ENCODE measurements around the gene CXCL8.

DNA sequence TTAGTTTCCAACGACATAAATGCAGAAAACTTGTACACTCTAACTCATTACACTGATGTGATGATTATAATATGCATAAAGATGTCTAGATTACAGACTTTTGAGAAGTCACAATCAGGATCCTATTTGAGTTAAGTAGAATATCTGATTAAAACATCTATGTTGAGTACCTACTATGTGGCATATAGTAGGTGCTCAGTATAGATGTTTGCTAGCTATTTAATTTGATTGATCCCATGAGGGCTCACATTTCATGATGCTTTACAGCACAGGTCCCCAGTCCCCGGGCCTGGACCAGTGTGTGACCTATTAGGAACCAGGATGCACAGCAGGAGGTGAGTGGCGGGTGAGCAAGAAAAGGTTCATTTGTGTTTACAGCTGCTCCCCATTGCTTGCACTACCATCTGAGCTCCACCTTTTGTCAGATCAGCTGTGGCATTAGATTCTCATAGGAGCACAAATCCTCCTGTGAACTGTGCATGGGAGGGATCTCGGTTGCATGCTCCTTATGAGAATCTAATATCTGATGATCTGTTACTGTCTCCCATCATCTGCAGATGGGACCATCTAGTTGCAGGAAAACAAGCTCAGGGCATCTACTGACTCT lies 33.0 kb upstream of the CXCL8 start:
- no peak for TF ChIP-seq MTF1 (CRISPR knock-in tag; IDR thresholded peaks at IDR 0.05; ENCODE audit: borderline replicate concordance)
- no peak for TF ChIP-seq EP300 (IDR thresholded peaks at IDR 0.05; ENCODE audit: low read length)
- TF ChIP-seq, protein P1, sequence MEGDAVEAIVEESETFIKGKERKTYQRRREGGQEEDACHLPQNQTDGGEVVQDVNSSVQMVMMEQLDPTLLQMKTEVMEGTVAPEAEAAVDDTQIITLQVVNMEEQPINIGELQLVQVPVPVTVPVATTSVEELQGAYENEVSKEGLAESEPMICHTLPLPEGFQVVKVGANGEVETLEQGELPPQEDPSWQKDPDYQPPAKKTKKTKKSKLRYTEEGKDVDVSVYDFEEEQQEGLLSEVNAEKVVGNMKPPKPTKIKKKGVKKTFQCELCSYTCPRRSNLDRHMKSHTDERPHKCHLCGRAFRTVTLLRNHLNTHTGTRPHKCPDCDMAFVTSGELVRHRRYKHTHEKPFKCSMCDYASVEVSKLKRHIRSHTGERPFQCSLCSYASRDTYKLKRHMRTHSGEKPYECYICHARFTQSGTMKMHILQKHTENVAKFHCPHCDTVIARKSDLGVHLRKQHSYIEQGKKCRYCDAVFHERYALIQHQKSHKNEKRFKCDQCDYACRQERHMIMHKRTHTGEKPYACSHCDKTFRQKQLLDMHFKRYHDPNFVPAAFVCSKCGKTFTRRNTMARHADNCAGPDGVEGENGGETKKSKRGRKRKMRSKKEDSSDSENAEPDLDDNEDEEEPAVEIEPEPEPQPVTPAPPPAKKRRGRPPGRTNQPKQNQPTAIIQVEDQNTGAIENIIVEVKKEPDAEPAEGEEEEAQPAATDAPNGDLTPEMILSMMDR (IDR thresholded peaks at IDR 0.05 in 2 of 3, conservative IDR thresholded peaks at IDR 0.05 in 1 of 3; ENCODE audit: insufficient read depth in 2 of 3, low read depth in 1 of 3, low read length in 3 of 3) = no peak
- TF ChIP-seq KAT2B (IDR thresholded peaks at IDR 0.05; ENCODE audit: low read depth, low read length) = no peak
- TF ChIP-seq LARP7 (IDR thresholded peaks at IDR 0.05) = no peak
- no peak for TF ChIP-seq ZNF274 (IDR thresholded peaks at IDR 0.05; ENCODE audit: borderline replicate concordance, low read depth, low read length)
- no peak for TF ChIP-seq POLR2AphosphoS2 (IDR thresholded peaks at IDR 0.05; ENCODE audit: low read length)
- TF ChIP-seq, protein P2, sequence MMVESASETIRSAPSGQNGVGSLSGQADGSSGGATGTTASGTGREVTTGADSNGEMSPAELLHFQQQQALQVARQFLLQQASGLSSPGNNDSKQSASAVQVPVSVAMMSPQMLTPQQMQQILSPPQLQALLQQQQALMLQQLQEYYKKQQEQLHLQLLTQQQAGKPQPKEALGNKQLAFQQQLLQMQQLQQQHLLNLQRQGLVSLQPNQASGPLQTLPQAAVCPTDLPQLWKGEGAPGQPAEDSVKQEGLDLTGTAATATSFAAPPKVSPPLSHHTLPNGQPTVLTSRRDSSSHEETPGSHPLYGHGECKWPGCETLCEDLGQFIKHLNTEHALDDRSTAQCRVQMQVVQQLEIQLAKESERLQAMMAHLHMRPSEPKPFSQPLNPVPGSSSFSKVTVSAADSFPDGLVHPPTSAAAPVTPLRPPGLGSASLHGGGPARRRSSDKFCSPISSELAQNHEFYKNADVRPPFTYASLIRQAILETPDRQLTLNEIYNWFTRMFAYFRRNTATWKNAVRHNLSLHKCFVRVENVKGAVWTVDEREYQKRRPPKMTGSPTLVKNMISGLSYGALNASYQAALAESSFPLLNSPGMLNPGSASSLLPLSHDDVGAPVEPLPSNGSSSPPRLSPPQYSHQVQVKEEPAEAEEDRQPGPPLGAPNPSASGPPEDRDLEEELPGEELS (CRISPR knock-in tag; IDR thresholded peaks at IDR 0.05; ENCODE audit: borderline replicate concordance) = no peak
- TF ChIP-seq NFIX (CRISPR knock-in tag; IDR thresholded peaks at IDR 0.05; ENCODE audit: low read depth) = no peak
- no peak for TF ChIP-seq POLR2A (conservative IDR thresholded peaks at IDR 0.05)
